OCI-LY7 (cell line): Measurements from ENCODE around the gene COA6. TPM values are rescaled to one million over a fixed set of nuclear protein-coding genes. Genes with fewer than 3 reads are reported as not detected.

Experiments
- BruUV-seq: library from RNA; stranded (reverse); fragments of 400-500 nt; replicated peaks from 2 replicates; lab custom pipeline; 2021; lab: Mats Ljungman, UMichigan
- CTCF ChIA-PET: fragments of 300-600 bp; sonication (Branson Sonifier 250); formaldehyde crosslinking; loops from one replicate; lab custom pipeline; 2022; ENCODE audit warnings: antibody characterized with exemption; ENCODE audit not compliant: unreplicated experiment; lab: Charles Lee
- POLR2A ChIA-PET: fragments of 300-600 bp; sonication (Branson Sonifier 250); formaldehyde crosslinking; loops from one replicate; lab custom pipeline; 2022; ENCODE audit warnings: antibody characterized with exemption; lab: Charles Lee
- DNase-seq: peaks from one replicate; pipeline ENCODE4 v3.0.0-alpha.2; 2015; ENCODE audit warnings: low spot score
- H2AFZ ChIP-seq: fragments of 200-600 bp; sonication (generic), shearing (Covaris generic); 2 replicates; pipeline ENCODE4 v1.6.1; 2014; ENCODE audit warnings: mild to moderate bottlenecking, antibody characterized with exemption, low read length, moderate library complexity
- H3K27ac ChIP-seq: fragments of 200-600 bp; sonication (generic); 2 replicates; pipeline ENCODE4 v1.5.1; 2014; ENCODE audit warnings: mixed run types, low read depth, mild to moderate bottlenecking, moderate library complexity, low read length, inconsistent platforms; ENCODE audit not compliant: poor library complexity, severe bottlenecking
- H3K36me3 ChIP-seq: fragments of 200-600 bp; sonication (generic); 2 replicates; pipeline ENCODE4 v1.6.1; 2014; ENCODE audit warnings: mild to moderate bottlenecking, antibody characterized with exemption, low read length, moderate library complexity, mixed read lengths; ENCODE audit not compliant: insufficient read depth
- H3K4me1 ChIP-seq: fragments of 200-600 bp; sonication (generic); 2 replicates; pipeline ENCODE4 v1.5.1; 2014; ENCODE audit warnings: mild to moderate bottlenecking, low read length; ENCODE audit not compliant: insufficient read depth, poor library complexity, severe bottlenecking
- H3K4me2 ChIP-seq: fragments of 200-600 bp; sonication (generic); 2 replicates; pipeline ENCODE4 v1.6.1; 2014; ENCODE audit warnings: mild to moderate bottlenecking, low read length
- H3K4me3 ChIP-seq: fragments of 200-600 bp; sonication (generic); 2 replicates; pipeline ENCODE4 v1.5.1; 2014; ENCODE audit warnings: mild to moderate bottlenecking, low read depth, low read length; ENCODE audit not compliant: poor library complexity, severe bottlenecking
- H3K79me2 ChIP-seq: fragments of 200-600 bp; sonication (generic); 2 replicates; pipeline ENCODE4 v1.6.1; 2016; ENCODE audit warnings: low read depth, mild to moderate bottlenecking, low read length, moderate library complexity, mixed read lengths; ENCODE audit not compliant: insufficient read depth
- H3K9me2 ChIP-seq: fragments of 200-600 bp; sonication (generic); 2 replicates; pipeline ENCODE4 v1.6.1; 2016; ENCODE audit warnings: mild to moderate bottlenecking, low read length, mixed read lengths; ENCODE audit not compliant: insufficient read depth
- H3K9me3 ChIP-seq: fragments of 200-600 bp; sonication (generic); 2 replicates; pipeline ENCODE4 v1.6.1; 2014; ENCODE audit warnings: mild to moderate bottlenecking, mixed run types, low read length, mixed read lengths
- H4K20me1 ChIP-seq: fragments of 200-600 bp; sonication (generic); 2 replicates; pipeline ENCODE4 v1.6.1; 2014; ENCODE audit warnings: mild to moderate bottlenecking, antibody characterized with exemption, low read length, moderate library complexity, mixed read lengths; ENCODE audit not compliant: insufficient read depth
- CTCF ChIP-seq: fragments of 200-600 bp; sonication (generic); conservative IDR thresholded peaks from 2 replicates; pipeline ENCODE4 v1.5.1; 2014; ENCODE audit warnings: mild to moderate bottlenecking, antibody characterized with exemption, low read length, moderate library complexity, mixed read lengths
- EZH2phosphoT487 ChIP-seq: fragments of 200-600 bp; sonication (generic); IDR thresholded peaks from 2 replicates; pipeline ENCODE4 v1.6.1; 2018; ENCODE audit warnings: low read depth, borderline replicate concordance, mild to moderate bottlenecking, mixed run types, antibody characterized with exemption, low read length, moderate library complexity, mixed read lengths
- intact Hi-C: fragments of 100-400 bp; cut with micrococcal nuclease; formaldehyde crosslinking; loops from one replicate; pipeline ENCODE4 v1.10.0; 2022; ENCODE audit not compliant: unreplicated experiment
- total RNA-seq, 2 experiments: library from RNA; depleted of rRNA in 1 of 2; stranded (reverse); fragments of >200 nt in 1 of 2; shearing (Covaris generic) in 1 of 2; gene quantifications; 2 replicates each; pipeline ENCODE4 v1.2.3, GENCODE V29; 2014 to 2022

The COA6 gene
- total RNA-seq, 2 experiments from 2014 or later: 35.2 to 45.5 TPM

GRCh38 chr1:234400773-234401172 lies 27.5 kb downstream of the COA6 start:
- Histone ChIP-seq H3K4me2 (no peak overlapping the region), H3K27ac (no peak overlapping the region), H3K4me1 (peaks cover 3% of the 10 kb centered on the region), H3K9me3 (no peaks in the 10 kb centered on the region; the same call in 1 of the 2 replicates), H3K79me2 (no peaks in the 10 kb centered on the region), H3K9me2 (no peaks in the 10 kb centered on the region), H3K4me3 (no peak overlapping the region), H3K36me3 (peaks cover 43% of the 10 kb centered on the region), H4K20me1 (no peaks in the 10 kb centered on the region), H2AFZ (no peak overlapping the region)
- BruUV-seq: no TSS peak
- no peak for DNase-seq
- CTCF ChIA-PET: no interaction called here
- intact Hi-C loops: no loop called here
- POLR2A ChIA-PET: no interaction called here
- TF ChIP-seq EZH2phosphoT487 (no peak), CTCF (no peak)

- no peak overlapping the region for H3K4me2 ChIP-seq
- H3K79me2 ChIP-seq: no peaks in the 10 kb centered on the region
- peaks cover 42% of the 10 kb centered on the region for H3K36me3 ChIP-seq
- CTCF ChIA-PET: no interaction called here
- intact Hi-C loops: no loop called here
- H2AFZ ChIP-seq: no peak overlapping the region
- peaks cover 3% of the 10 kb centered on the region for H3K4me1 ChIP-seq
- H3K9me3 ChIP-seq: no peaks in the 10 kb centered on the region; the same call in 1 of the 2 replicates
- H3K4me3 ChIP-seq: no peak overlapping the region
- DNase-seq: no peak
- POLR2A ChIA-PET: interaction anchor here (0.6 kb wide), 1 partner anchor 13 kb away, joined by 3 read pairs; no protein-coding TSS in a partner anchor
- no peak overlapping the region for H3K27ac ChIP-seq
- H3K9me2 ChIP-seq: no peaks in the 10 kb centered on the region
- BruUV-seq: no TSS peak
- no peak for TF ChIP-seq CTCF
- no peak for TF ChIP-seq EZH2phosphoT487
- H4K20me1 ChIP-seq: no peaks in the 10 kb centered on the region
Observed at GRCh38 chr1:234401658-234402057, 28.4 kb downstream of the COA6 start.

- Histone ChIP-seq H3K4me2 (no peak overlapping the region), H3K27ac (no peak overlapping the region), H3K36me3 (peaks cover 37% of the 10 kb centered on the region), H2AFZ (no peak overlapping the region), H3K4me1 (peaks cover 3% of the 10 kb centered on the region), H3K9me3 (no peaks in the 10 kb centered on the region; the same call in 1 of the 2 replicates), H3K9me2 (no peaks in the 10 kb centered on the region), H3K4me3 (no peak overlapping the region), H3K79me2 (no peaks in the 10 kb centered on the region), H4K20me1 (no peaks in the 10 kb centered on the region)
- DNase-seq: no peak
- TF ChIP-seq EZH2phosphoT487: no peak
- no peak for TF ChIP-seq CTCF
- intact Hi-C loops: no loop called here
- BruUV-seq: no TSS peak
- ChIA-PET POLR2A (no interaction called here), CTCF (no interaction called here)
Observed at GRCh38 chr1:234402939-234403338, 29.7 kb downstream of the COA6 start.
